ENCODE results near the gene KLHDC8A.

Gene KLHDC8A

GRCh38 chr1:205346956-205347574 lies 9.7 kb downstream of the KLHDC8A start (continued):
- no peak for TF ChIP-seq ZBTB11 (tag by site-specific recombination; conservative IDR thresholded peaks at IDR 0.05; ENCODE audit: low read depth)
- no peak for TF ChIP-seq REPIN1 (tag by site-specific recombination; IDR thresholded peaks at IDR 0.05; ENCODE audit: low read depth)
- 0 out of 2 replicates have a peak, but pooled peaks have one; percentile 14 for TF ChIP-seq ZNF398 (tag by site-specific recombination; IDR thresholded peaks at IDR 0.05)
- no peak for TF ChIP-seq ZBTB48 (tag by site-specific recombination; IDR thresholded peaks at IDR 0.05)

GRCh38 chr1:205345761-205346160 lies 11.0 kb downstream of the KLHDC8A start:
- H3K4me1 ChIP-seq (ENCODE audit: control insufficient read depth, insufficient read depth, low read length), result peaks cover 5% of the 10 kb centered on the region; the same call in 1 of the 2 replicates
- no peaks in the 10 kb centered on the region for H3K36me3 ChIP-seq (ENCODE audit: control insufficient read depth in 2 of 2, insufficient read depth in 1 of 2, low read length in 2 of 2)
- POLR2A ChIA-PET, result interaction anchor here (0.6 kb wide), 1 partner anchor 162 kb away, joined by 3 read pairs; no protein-coding TSS in a partner anchor
- H3K27ac ChIP-seq (ENCODE audit: extremely low read depth, low read depth, low read length), result no peak overlapping the region
- no peak overlapping the region for H3K4me3 ChIP-seq (ENCODE audit: low read depth, low read length)
- H3K9me3 ChIP-seq (ENCODE audit: control insufficient read depth, insufficient read depth, low read depth, low read length), result no peaks in the 10 kb centered on the region
- CTCF ChIA-PET, result interaction anchor here (0.6 to 2.8 kb wide), 11 partner anchors 8 to 277 kb away, joined by 3 to 18 read pairs (median 4); partner anchors contain the start of gene NUAK2
- no peak for TF ChIP-seq GFI1B (tag by site-specific recombination; IDR thresholded peaks at IDR 0.05)
- no peak for TF ChIP-seq ZNF416 (tag by site-specific recombination; IDR thresholded peaks at IDR 0.05)
- no peak for TF ChIP-seq ZNF792 (tag by site-specific recombination; IDR thresholded peaks at IDR 0.05)
- no peak for TF ChIP-seq ZFP69B (tag by site-specific recombination; IDR thresholded peaks at IDR 0.05)

- H3K4me3 ChIP-seq (ENCODE audit: low read depth, low read length), result peak overlapping the region; percentile 45
- peaks cover 5% of the 10 kb centered on the region; the same call in 1 of the 2 replicates for H3K4me1 ChIP-seq (ENCODE audit: control insufficient read depth, insufficient read depth, low read length)
- POLR2A ChIA-PET, result no interaction called here
- CTCF ChIA-PET, result interaction anchor here (2.2 to 2.8 kb wide), 3 partner anchors 8 to 71 kb away, joined by 7 to 18 read pairs (median 18); no protein-coding TSS in a partner anchor
- no peaks in the 10 kb centered on the region for H3K36me3 ChIP-seq (ENCODE audit: control insufficient read depth in 2 of 2, insufficient read depth in 1 of 2, low read length in 2 of 2)
- no peak overlapping the region; the same call in 1 of the 2 replicates for H3K27ac ChIP-seq (ENCODE audit: extremely low read depth, low read depth, low read length)
- no peaks in the 10 kb centered on the region for H3K9me3 ChIP-seq (ENCODE audit: control insufficient read depth, insufficient read depth, low read depth, low read length)
- TF ChIP-seq SP3 (tag by site-specific recombination; IDR thresholded peaks at IDR 0.05) (0 out of 2 replicates have a peak, but pooled peaks have one; percentile 29), CTCF (tag by site-specific recombination; IDR thresholded peaks at IDR 0.05) (peak; percentile 46; the same call in 1 of the 2 replicates), ZBTB11 (tag by site-specific recombination; conservative IDR thresholded peaks at IDR 0.05; ENCODE audit: low read depth) (no peak), ZBTB17 (tag by site-specific recombination; IDR thresholded peaks at IDR 0.05) (peak; percentile 87), GLIS2 (tag by site-specific recombination; IDR thresholded peaks at IDR 0.05) (peak; percentile 71), TCF7L2 (IDR thresholded peaks at IDR 0.05; ENCODE audit: borderline replicate concordance, low read depth, low read length) (no peak), ZNF341 (tag by site-specific recombination; IDR thresholded peaks at IDR 0.05; ENCODE audit: low read depth) (peak; percentile 83), FEZF1 (tag by site-specific recombination; IDR thresholded peaks at IDR 0.05) (peak; percentile 76), ZNF248 (tag by site-specific recombination; IDR thresholded peaks at IDR 0.05) (no peak), BCL11A (tag by site-specific recombination; IDR thresholded peaks at IDR 0.05; ENCODE audit: low read depth) (peak; percentile 67; the same call in 1 of the 2 replicates), ZBTB7A (tag by site-specific recombination; IDR thresholded peaks at IDR 0.05; ENCODE audit: low read depth) (no peak), KLF8 (tag by site-specific recombination; IDR thresholded peaks at IDR 0.05) (peak; percentile 54; the same call in 1 of the 2 replicates), ZNF37A (tag by site-specific recombination; IDR thresholded peaks at IDR 0.05) (no peak)
Observed at GRCh38 chr1:205344066-205344928, 12.4 kb downstream of the KLHDC8A start.

Data from HEK293 (cell line).